GM23338 (cell line): ENCODE measurements around the gene UVSSA.

Experiments
- POLR2AphosphoS5 ChIP-seq: IDR thresholded peaks from 2 replicates; pipeline ENCODE4 v1.6.1; 2016; ENCODE audit warnings: antibody characterized with exemption, low read depth
- TF ChIP-seq, protein P1 (sequence below), 2 experiments: fragments of 200-600 bp in 1 of 2; sonication (generic) in 1 of 2; conservative IDR thresholded peaks; 2 replicates each; pipeline versions ENCODE4 v1.5.1 to v1.6.1; 2016 to 2017; ENCODE audit warnings: antibody characterized with exemption in 2 of 2, low read depth in 2 of 2, mild to moderate bottlenecking in 2 of 2, moderate library complexity in 1 of 2
- TF ChIP-seq, protein P2 (sequence below): IDR thresholded peaks from one replicate; pipeline ENCODE4 v1.6.1; 2018; ENCODE audit warnings: antibody characterized with exemption; ENCODE audit not compliant: unreplicated experiment

DNA sequence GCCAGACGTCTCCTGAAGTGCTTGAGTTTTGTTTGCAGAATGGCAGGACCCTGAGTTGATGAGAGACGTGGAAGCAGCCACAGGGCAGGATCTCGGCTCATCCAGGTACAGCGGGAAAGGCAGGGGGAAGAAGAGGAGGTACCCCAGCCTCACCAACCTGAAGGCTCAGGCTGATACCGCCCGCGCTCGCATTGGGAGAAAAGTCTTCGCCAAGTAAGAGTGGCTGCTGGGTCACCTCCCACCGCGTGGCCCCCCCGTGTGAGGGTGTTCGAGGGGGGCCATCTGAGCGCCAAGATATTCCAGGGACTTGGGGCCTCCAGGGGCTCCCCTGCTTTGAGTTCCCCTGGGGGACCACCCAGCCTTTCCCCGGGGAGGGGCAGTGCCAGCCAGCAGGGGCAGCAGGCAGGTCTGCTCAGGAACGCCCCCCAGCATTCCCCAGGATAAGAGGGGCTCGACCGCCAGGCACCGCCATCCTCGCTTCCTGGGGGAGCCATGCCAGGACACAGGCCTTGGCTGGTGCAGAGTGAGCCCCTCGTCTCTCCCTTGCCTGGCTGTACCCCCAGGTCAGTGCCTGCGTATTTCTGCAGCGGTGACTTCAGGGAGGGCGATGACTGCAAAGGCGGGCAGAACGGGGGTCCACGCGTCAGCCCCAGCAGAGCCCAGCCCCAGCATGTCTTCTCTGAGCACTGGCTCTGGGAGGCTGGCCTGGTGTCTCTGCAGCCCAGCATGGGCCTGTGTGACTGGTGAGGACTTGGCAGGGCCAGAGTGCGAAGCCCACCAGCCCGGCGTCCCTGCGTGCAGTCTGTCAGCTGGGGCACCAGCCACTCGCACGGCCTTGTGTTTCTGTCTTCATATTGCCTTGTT lies 37.0 kb downstream of the UVSSA start:
- TF ChIP-seq, protein P1, sequence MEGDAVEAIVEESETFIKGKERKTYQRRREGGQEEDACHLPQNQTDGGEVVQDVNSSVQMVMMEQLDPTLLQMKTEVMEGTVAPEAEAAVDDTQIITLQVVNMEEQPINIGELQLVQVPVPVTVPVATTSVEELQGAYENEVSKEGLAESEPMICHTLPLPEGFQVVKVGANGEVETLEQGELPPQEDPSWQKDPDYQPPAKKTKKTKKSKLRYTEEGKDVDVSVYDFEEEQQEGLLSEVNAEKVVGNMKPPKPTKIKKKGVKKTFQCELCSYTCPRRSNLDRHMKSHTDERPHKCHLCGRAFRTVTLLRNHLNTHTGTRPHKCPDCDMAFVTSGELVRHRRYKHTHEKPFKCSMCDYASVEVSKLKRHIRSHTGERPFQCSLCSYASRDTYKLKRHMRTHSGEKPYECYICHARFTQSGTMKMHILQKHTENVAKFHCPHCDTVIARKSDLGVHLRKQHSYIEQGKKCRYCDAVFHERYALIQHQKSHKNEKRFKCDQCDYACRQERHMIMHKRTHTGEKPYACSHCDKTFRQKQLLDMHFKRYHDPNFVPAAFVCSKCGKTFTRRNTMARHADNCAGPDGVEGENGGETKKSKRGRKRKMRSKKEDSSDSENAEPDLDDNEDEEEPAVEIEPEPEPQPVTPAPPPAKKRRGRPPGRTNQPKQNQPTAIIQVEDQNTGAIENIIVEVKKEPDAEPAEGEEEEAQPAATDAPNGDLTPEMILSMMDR (conservative IDR thresholded peaks at IDR 0.05; ENCODE audit: low read depth in 2 of 2) = no peak
- TF ChIP-seq, protein P2, sequence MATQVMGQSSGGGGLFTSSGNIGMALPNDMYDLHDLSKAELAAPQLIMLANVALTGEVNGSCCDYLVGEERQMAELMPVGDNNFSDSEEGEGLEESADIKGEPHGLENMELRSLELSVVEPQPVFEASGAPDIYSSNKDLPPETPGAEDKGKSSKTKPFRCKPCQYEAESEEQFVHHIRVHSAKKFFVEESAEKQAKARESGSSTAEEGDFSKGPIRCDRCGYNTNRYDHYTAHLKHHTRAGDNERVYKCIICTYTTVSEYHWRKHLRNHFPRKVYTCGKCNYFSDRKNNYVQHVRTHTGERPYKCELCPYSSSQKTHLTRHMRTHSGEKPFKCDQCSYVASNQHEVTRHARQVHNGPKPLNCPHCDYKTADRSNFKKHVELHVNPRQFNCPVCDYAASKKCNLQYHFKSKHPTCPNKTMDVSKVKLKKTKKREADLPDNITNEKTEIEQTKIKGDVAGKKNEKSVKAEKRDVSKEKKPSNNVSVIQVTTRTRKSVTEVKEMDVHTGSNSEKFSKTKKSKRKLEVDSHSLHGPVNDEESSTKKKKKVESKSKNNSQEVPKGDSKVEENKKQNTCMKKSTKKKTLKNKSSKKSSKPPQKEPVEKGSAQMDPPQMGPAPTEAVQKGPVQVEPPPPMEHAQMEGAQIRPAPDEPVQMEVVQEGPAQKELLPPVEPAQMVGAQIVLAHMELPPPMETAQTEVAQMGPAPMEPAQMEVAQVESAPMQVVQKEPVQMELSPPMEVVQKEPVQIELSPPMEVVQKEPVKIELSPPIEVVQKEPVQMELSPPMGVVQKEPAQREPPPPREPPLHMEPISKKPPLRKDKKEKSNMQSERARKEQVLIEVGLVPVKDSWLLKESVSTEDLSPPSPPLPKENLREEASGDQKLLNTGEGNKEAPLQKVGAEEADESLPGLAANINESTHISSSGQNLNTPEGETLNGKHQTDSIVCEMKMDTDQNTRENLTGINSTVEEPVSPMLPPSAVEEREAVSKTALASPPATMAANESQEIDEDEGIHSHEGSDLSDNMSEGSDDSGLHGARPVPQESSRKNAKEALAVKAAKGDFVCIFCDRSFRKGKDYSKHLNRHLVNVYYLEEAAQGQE = no peak
- no peak for TF ChIP-seq POLR2AphosphoS5
